IPS-11a (cell line): ENCODE measurements around the gene PLEKHN1.

Experiments
- H3K4me3 ChIP-seq: one replicate; pipeline ENCODE4 v1.5.1; 2013; ENCODE audit warnings: low read depth, low read length, control low read depth

PLEKHN1 gene

GRCh38 chr1:1023700-1024099 is 57.4 kb downstream of the PLEKHN1 start:
- H3K4me3 ChIP-seq = no peak overlapping the region

GRCh38 chr1:1024149-1024770 is 58.0 kb downstream of the PLEKHN1 start:
- H3K4me3 ChIP-seq = no peak overlapping the region

- H3K4me3 ChIP-seq = no peak overlapping the region
Measured at GRCh38 chr1:1024771-1025699, 58.8 kb downstream of the PLEKHN1 start.
